ENCODE results near the gene NCKAP5. TPM values are rescaled to one million over a fixed set of nuclear protein-coding genes. Genes with fewer than 3 reads are reported as not detected.

The NCKAP5 gene
- total and polyA plus RNA-seq, 9 of the 15 experiments (the other 6 are each of a cell fraction or from before 2014, with no cell fraction given), result not detected

GRCh38 chr2:133377599-133377998 is 190.7 kb downstream of the NCKAP5 start:
- TF ChIP-seq PCBP1 (IDR thresholded peaks at IDR 0.05; ENCODE audit: low read depth, low read length, poor library complexity, severe bottlenecking) (no peak), ZNF79 (CRISPR knock-in tag; IDR thresholded peaks at IDR 0.05; ENCODE audit: low read depth) (no peak), CTCF (IDR thresholded peaks at IDR 0.05 in 2 of 3, conservative IDR thresholded peaks at IDR 0.05 in 1 of 3; ENCODE audit: insufficient read depth in 2 of 3, low read depth in 1 of 3, low read length in 3 of 3) (no peak), ZSCAN29 (IDR thresholded peaks at IDR 0.05) (no peak), ZBTB26 (CRISPR knock-in tag; IDR thresholded peaks at IDR 0.05) (no peak), ZNF75A (CRISPR knock-in tag; IDR thresholded peaks at IDR 0.05) (no peak), PPARD (CRISPR knock-in tag; IDR thresholded peaks at IDR 0.05) (no peak), CBX3 (IDR thresholded peaks at IDR 0.05; ENCODE audit: borderline replicate concordance in 1 of 2, low read length in 2 of 2) (no peak), AFF4 (CRISPR knock-in tag; IDR thresholded peaks at IDR 0.05) (no peak)
- no peak overlapping the region for H3K4me2 ChIP-seq (ENCODE audit: insufficient read depth, low read length)
- FAIRE-seq (no peak), ATAC-seq (no peak), DNase-seq (ENCODE audit: extremely low read depth in 1 of 4, low spot score in 3 of 4) (no peak)
- intact Hi-C loops (cut with micrococcal nuclease), result no loop called here
- POLR2A ChIA-PET, result no interaction called here
- in situ Hi-C loops (cut with MboI), result no loop called here
- H2AFZ ChIP-seq (ENCODE audit: low read depth, low read length), result no peak overlapping the region
- H3K79me2 ChIP-seq (ENCODE audit: control insufficient read depth, insufficient read depth, low read length), result no peaks in the 10 kb centered on the region
- H3K9ac ChIP-seq (ENCODE audit: insufficient read depth in 1 of 2, low read depth in 2 of 2, low read length in 2 of 2), result no peak overlapping the region
- BruUV-seq (replicated peaks), result no TSS peak
- H3K27me3 ChIP-seq (ENCODE audit: control insufficient read depth in 2 of 2, insufficient read depth in 2 of 2, low read length in 2 of 2), result no peaks in the 10 kb centered on the region
- H3K9me3 ChIP-seq (replicated peaks; ENCODE audit: control insufficient read depth, insufficient read depth, low read depth, low read length), result no peaks in the 10 kb centered on the region
- no peaks in the 10 kb centered on the region for H3K36me3 ChIP-seq (ENCODE audit: control insufficient read depth, insufficient read depth, low read length)
- 4% methylated on average over 2 of the region's 2 CpGs for WGBS (ENCODE audit: insufficient coverage, low coverage, missing lambda C conversion rate)
- CTCF ChIA-PET (ENCODE audit: low intra/inter-chr PET ratio), result no interaction called here
- no peak overlapping the region for H3K4me3 ChIP-seq
- H3K4me1 ChIP-seq (replicated peaks in 1 of 2; ENCODE audit: control insufficient read depth in 2 of 2, insufficient read depth in 2 of 2, low read length in 2 of 2), result no peaks in the 10 kb centered on the region
- no peaks in the 10 kb centered on the region for H4K20me1 ChIP-seq (replicated peaks; ENCODE audit: control insufficient read depth, insufficient read depth, low read length)
- H3K27ac ChIP-seq (ENCODE audit: extremely low read depth, low read depth, low read length), result no peak overlapping the region
- no peaks in the 10 kb centered on the region for H3K9me1 ChIP-seq (ENCODE audit: control insufficient read depth, insufficient read depth, low read length)

Measured in K562 (cell line).